ENCODE data around the gene CAPN6. TPM values are rescaled to one million over a fixed set of nuclear protein-coding genes. Genes with fewer than 3 reads are reported as not detected.

Gene CAPN6
- total RNA-seq, 1 experiment from 2014 or later, result 0.10 TPM

DNA sequence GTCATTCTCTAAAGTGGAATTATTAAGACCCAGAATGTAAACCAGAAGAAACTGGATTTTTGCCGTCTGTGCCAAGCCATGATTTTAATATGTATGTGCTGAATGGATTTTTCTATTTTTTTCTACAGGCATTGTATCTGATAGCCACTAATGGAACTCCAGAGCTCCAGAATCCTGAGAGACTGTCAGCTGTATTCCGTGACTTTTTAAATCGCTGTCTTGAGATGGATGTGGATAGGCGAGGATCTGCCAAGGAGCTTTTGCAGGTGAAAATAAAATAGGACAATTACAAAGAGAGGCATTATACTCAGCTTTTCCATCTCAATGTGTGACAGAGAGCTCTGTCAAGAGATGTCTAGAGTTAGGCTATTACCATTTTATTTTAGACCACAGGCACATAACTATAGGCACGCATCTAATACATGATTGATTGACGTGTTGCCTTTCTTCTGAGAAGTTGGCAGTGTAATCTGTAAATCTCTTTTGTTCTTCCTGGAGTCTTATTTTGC, 53.9 kb downstream of the CAPN6 start:
- no peak for ATAC-seq
- H3K4me3 ChIP-seq (replicated peaks in 1 of 2; ENCODE audit: low read depth in 1 of 2, low read length in 2 of 2), result no peak overlapping the region
- no peak for DNase-seq (ENCODE audit: low read depth, low spot score)
- intact Hi-C loops (cut with micrococcal nuclease), result no loop called here
- H3K9ac ChIP-seq (ENCODE audit: low read length), result no peak overlapping the region
- ChIA-PET RAD21 (ENCODE audit: low non-redundant PET in 1 of 2, low total read pairs in 2 of 2, uncharacterized antibody in 2 of 2, unreplicated experiment in 2 of 2) (no interaction called here), POLR2A (no interaction called here), CTCF (no interaction called here)
- H3K4me1 ChIP-seq (ENCODE audit: control insufficient read depth in 1 of 2, insufficient read depth in 2 of 2, low read length in 2 of 2), result no peaks in the 10 kb centered on the region
- H3K36me3 ChIP-seq (ENCODE audit: control insufficient read depth in 1 of 2, insufficient read depth in 2 of 2, low read length in 2 of 2), result no peaks in the 10 kb centered on the region
- H3K27me3 ChIP-seq (ENCODE audit: insufficient read depth, low read length), result no peaks in the 10 kb centered on the region; the same call in 1 of the 2 replicates
- H2AFZ ChIP-seq (ENCODE audit: low read depth, low read length, poor library complexity, severe bottlenecking), result no peak overlapping the region
- no peaks in the 10 kb centered on the region for H3K79me2 ChIP-seq (ENCODE audit: insufficient read depth, low read length)
- BruUV-seq (replicated peaks), result no TSS peak
- H3K9me2 ChIP-seq (ENCODE audit: insufficient read depth), result no peaks in the 10 kb centered on the region
- H3K27ac ChIP-seq (ENCODE audit: low read depth, low read length), result no peak overlapping the region
- H4K20me1 ChIP-seq (ENCODE audit: insufficient read depth), result no peaks in the 10 kb centered on the region
- no peaks in the 10 kb centered on the region for H3K9me3 ChIP-seq (ENCODE audit: control insufficient read depth in 1 of 2, insufficient read depth in 1 of 2, low read depth in 1 of 2, low read length in 2 of 2)
- TF ChIP-seq, protein P1, sequence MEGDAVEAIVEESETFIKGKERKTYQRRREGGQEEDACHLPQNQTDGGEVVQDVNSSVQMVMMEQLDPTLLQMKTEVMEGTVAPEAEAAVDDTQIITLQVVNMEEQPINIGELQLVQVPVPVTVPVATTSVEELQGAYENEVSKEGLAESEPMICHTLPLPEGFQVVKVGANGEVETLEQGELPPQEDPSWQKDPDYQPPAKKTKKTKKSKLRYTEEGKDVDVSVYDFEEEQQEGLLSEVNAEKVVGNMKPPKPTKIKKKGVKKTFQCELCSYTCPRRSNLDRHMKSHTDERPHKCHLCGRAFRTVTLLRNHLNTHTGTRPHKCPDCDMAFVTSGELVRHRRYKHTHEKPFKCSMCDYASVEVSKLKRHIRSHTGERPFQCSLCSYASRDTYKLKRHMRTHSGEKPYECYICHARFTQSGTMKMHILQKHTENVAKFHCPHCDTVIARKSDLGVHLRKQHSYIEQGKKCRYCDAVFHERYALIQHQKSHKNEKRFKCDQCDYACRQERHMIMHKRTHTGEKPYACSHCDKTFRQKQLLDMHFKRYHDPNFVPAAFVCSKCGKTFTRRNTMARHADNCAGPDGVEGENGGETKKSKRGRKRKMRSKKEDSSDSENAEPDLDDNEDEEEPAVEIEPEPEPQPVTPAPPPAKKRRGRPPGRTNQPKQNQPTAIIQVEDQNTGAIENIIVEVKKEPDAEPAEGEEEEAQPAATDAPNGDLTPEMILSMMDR (IDR thresholded peaks at IDR 0.05 in 2 of 3, conservative IDR thresholded peaks at IDR 0.05 in 1 of 3; ENCODE audit: borderline replicate concordance in 1 of 3, insufficient read depth in 1 of 3, low read depth in 2 of 3, low read length in 2 of 3), result no peak
- TF ChIP-seq, protein P2, sequence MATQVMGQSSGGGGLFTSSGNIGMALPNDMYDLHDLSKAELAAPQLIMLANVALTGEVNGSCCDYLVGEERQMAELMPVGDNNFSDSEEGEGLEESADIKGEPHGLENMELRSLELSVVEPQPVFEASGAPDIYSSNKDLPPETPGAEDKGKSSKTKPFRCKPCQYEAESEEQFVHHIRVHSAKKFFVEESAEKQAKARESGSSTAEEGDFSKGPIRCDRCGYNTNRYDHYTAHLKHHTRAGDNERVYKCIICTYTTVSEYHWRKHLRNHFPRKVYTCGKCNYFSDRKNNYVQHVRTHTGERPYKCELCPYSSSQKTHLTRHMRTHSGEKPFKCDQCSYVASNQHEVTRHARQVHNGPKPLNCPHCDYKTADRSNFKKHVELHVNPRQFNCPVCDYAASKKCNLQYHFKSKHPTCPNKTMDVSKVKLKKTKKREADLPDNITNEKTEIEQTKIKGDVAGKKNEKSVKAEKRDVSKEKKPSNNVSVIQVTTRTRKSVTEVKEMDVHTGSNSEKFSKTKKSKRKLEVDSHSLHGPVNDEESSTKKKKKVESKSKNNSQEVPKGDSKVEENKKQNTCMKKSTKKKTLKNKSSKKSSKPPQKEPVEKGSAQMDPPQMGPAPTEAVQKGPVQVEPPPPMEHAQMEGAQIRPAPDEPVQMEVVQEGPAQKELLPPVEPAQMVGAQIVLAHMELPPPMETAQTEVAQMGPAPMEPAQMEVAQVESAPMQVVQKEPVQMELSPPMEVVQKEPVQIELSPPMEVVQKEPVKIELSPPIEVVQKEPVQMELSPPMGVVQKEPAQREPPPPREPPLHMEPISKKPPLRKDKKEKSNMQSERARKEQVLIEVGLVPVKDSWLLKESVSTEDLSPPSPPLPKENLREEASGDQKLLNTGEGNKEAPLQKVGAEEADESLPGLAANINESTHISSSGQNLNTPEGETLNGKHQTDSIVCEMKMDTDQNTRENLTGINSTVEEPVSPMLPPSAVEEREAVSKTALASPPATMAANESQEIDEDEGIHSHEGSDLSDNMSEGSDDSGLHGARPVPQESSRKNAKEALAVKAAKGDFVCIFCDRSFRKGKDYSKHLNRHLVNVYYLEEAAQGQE (IDR thresholded peaks at IDR 0.05; ENCODE audit: low read depth), result no peak
- TF ChIP-seq EGR1 (IDR thresholded peaks at IDR 0.05; ENCODE audit: low read depth) (no peak), RAD21 (IDR thresholded peaks at IDR 0.05; ENCODE audit: low read depth) (no peak)
- TF ChIP-seq, protein P3, sequence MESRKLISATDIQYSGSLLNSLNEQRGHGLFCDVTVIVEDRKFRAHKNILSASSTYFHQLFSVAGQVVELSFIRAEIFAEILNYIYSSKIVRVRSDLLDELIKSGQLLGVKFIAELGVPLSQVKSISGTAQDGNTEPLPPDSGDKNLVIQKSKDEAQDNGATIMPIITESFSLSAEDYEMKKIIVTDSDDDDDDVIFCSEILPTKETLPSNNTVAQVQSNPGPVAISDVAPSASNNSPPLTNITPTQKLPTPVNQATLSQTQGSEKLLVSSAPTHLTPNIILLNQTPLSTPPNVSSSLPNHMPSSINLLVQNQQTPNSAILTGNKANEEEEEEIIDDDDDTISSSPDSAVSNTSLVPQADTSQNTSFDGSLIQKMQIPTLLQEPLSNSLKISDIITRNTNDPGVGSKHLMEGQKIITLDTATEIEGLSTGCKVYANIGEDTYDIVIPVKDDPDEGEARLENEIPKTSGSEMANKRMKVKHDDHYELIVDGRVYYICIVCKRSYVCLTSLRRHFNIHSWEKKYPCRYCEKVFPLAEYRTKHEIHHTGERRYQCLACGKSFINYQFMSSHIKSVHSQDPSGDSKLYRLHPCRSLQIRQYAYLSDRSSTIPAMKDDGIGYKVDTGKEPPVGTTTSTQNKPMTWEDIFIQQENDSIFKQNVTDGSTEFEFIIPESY (IDR thresholded peaks at IDR 0.05; ENCODE audit: extremely low read depth, insufficient replicate concordance, low read length), result no peak
- H3K4me2 ChIP-seq (ENCODE audit: low read length), result no peak overlapping the region
